HepG2 (cell line): Measurements from ENCODE around the gene RHOBTB3. TPM values are rescaled to one million over a fixed set of nuclear protein-coding genes. Genes with fewer than 3 reads are reported as not detected.

Experiments used
- BHLHE40 ChIP-seq: IDR thresholded peaks from 2 replicates; pipeline ENCODE4 v1.6.1; 2011; ENCODE audit warnings: low read length, improper control_type of control experiment
- FOXO1 ChIP-seq: sonication (generic); formaldehyde crosslinking; IDR thresholded peaks from 2 replicates; pipeline ENCODE4 v1.4.0; 2020; ENCODE audit warnings: missing genetic modification reagents
- GATAD2A ChIP-seq: IDR thresholded peaks from 2 replicates; pipeline ENCODE4 v1.6.1; 2016
- LCORL ChIP-seq, 2 experiments: fragments of 450-650 bp in 1 of 2; sonication (generic) in 1 of 2; formaldehyde crosslinking in 1 of 2; IDR thresholded peaks; 2 replicates each; pipeline versions ENCODE4 v1.5.0 to v1.6.1; 2017 to 2020; ENCODE audit warnings: antibody characterized with exemption in 1 of 2, missing genetic modification reagents in 1 of 2
- MXD4 ChIP-seq: IDR thresholded peaks from 2 replicates; pipeline ENCODE4 v1.6.1; 2016; ENCODE audit warnings: mild to moderate bottlenecking, missing biosample characterization, missing genetic modification reagents
- SRSF4 ChIP-seq: fragments of 200-400 bp; formaldehyde crosslinking; IDR thresholded peaks from one replicate; pipeline ENCODE4 v1.6.1; 2018; ENCODE audit warnings: mild to moderate bottlenecking, low read depth, low read length, moderate library complexity; ENCODE audit not compliant: poor library complexity, severe bottlenecking
- TCF7L2 ChIP-seq: IDR thresholded peaks from 2 replicates; pipeline ENCODE4 v1.6.1; 2011; ENCODE audit warnings: mild to moderate bottlenecking, low read depth, low read length, moderate library complexity
- ZFX ChIP-seq: sonication (generic); formaldehyde crosslinking; IDR thresholded peaks from 2 replicates; pipeline ENCODE4 v1.4.0; 2020; ENCODE audit warnings: mild to moderate bottlenecking, low read depth, missing genetic modification reagents, moderate library complexity
- ZNF24 ChIP-seq: fragments of 450-650 bp; IDR thresholded peaks from 2 replicates; pipeline ENCODE4 v1.6.1; 2017; ENCODE audit warnings: antibody characterized with exemption, mild to moderate bottlenecking
- polyA plus RNA-seq, 8 experiments: library from polyadenylated mRNA; depleted of rRNA in 3 of 8; stranded (reverse) in 7 of 8; unstranded in 1 of 8; fragments of >200 nt; fragmentation: Illumina TruSeq in 4 of 8; extraction: Trizol in 4 of 8; gene quantifications; 2 replicates each; pipeline versions ENCODE4 v1.2.1 to v1.2.3, GENCODE V29; 2011 to 2016; ENCODE audit warnings: low read depth in 4 of 8, missing spikeins in 1 of 8, mixed read lengths in 1 of 8; ENCODE audit not compliant: insufficient read depth in 1 of 8
- total RNA-seq, 5 experiments: library from RNA; depleted of rRNA; stranded (reverse); fragments of >200 nt; fragmentation: Illumina TruSeq; extraction: Trizol; gene quantifications; 2 replicates each; pipeline ENCODE4 v1.2.3, GENCODE V29; 2016; ENCODE audit warnings: low read depth in 1 of 5
- TF ChIP-seq, protein P1 (sequence below): sonication (generic); formaldehyde crosslinking; IDR thresholded peaks from 2 replicates; pipeline ENCODE4 v1.5.1; 2020; ENCODE audit warnings: missing genetic modification reagents, mild to moderate bottlenecking, borderline replicate concordance
- TF ChIP-seq, protein P2 (sequence below): IDR thresholded peaks from 2 replicates; pipeline ENCODE4 v1.6.1; 2016; ENCODE audit warnings: low read depth
- TF ChIP-seq, protein P3 (sequence below): sonication (generic); formaldehyde crosslinking; IDR thresholded peaks from 2 replicates; pipeline ENCODE4 v1.5.0; 2020; ENCODE audit warnings: mild to moderate bottlenecking, missing genetic modification reagents, borderline replicate concordance
- TF ChIP-seq, protein P4 (sequence below): sonication (generic); formaldehyde crosslinking; IDR thresholded peaks from 2 replicates; pipeline ENCODE4 v1.5.0; 2020; ENCODE audit warnings: mild to moderate bottlenecking, missing genetic modification reagents, borderline replicate concordance

Gene RHOBTB3
- total and polyA plus RNA-seq, 2 of the 13 experiments (the other 11 are each of a cell fraction or from before 2014, with no cell fraction given) = 31.6 to 35.4 TPM

DNA sequence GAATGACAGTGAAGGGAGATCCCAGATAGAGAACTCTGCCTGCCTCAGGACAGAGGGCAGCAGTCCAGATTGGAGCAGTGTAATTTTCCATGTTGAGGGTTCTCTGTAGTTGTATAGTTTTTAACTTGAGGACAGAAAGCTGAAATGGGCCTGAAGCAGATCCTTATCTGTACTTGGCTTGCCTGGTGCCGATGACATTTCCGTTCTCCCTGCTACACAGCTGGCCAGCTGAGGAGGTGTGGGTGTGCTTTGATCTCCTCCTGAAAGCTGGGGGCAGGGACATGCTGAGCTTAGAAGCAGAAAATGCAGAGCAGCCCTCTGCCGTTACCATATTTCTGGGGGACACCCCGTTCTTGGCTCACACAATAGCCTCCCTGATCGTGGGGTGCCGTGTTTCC is 80.9 kb downstream of the RHOBTB3 start (continued):
- TF ChIP-seq, protein P1, sequence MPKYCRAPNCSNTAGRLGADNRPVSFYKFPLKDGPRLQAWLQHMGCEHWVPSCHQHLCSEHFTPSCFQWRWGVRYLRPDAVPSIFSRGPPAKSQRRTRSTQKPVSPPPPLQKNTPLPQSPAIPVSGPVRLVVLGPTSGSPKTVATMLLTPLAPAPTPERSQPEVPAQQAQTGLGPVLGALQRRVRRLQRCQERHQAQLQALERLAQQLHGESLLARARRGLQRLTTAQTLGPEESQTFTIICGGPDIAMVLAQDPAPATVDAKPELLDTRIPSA (CRISPR knock-in tag) = no peak
- TF ChIP-seq FOXO1 (CRISPR knock-in tag) (peak; percentile 44; the same call in 1 of the 2 replicates), TCF7L2 (peak; percentile 37; the same call in 1 of the 2 replicates), LCORL (IDR thresholded peaks at IDR 0.05) (no peak), LCORL (CRISPR knock-in tag; IDR thresholded peaks at IDR 0.05) (0 out of 2 replicates have a peak, but pooled peaks have one; percentile 24), BHLHE40 (0 out of 2 replicates have a peak, but pooled peaks have one; percentile 9), MXD4 (CRISPR knock-in tag) (peak; percentile 53; the same call in 1 of the 2 replicates), ZFX (CRISPR knock-in tag) (peak; percentile 41; the same call in 1 of the 2 replicates), SRSF4 (no peak), GATAD2A (peak; percentile 83), ZNF24 (no peak)
- TF ChIP-seq, protein P2, sequence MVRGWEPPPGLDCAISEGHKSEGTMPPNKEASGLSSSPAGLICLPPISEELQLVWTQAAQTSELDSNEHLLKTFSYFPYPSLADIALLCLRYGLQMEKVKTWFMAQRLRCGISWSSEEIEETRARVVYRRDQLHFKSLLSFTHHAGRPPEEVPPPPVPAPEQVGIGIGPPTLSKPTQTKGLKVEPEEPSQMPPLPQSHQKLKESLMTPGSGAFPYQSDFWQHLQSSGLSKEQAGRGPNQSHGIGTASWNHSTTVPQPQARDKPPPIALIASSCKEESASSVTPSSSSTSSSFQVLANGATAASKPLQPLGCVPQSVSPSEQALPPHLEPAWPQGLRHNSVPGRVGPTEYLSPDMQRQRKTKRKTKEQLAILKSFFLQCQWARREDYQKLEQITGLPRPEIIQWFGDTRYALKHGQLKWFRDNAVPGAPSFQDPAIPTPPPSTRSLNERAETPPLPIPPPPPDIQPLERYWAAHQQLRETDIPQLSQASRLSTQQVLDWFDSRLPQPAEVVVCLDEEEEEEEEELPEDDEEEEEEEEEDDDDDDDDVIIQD (CRISPR knock-in tag) = 0 out of 2 replicates have a peak, but pooled peaks have one; percentile 38
- TF ChIP-seq, protein P3, sequence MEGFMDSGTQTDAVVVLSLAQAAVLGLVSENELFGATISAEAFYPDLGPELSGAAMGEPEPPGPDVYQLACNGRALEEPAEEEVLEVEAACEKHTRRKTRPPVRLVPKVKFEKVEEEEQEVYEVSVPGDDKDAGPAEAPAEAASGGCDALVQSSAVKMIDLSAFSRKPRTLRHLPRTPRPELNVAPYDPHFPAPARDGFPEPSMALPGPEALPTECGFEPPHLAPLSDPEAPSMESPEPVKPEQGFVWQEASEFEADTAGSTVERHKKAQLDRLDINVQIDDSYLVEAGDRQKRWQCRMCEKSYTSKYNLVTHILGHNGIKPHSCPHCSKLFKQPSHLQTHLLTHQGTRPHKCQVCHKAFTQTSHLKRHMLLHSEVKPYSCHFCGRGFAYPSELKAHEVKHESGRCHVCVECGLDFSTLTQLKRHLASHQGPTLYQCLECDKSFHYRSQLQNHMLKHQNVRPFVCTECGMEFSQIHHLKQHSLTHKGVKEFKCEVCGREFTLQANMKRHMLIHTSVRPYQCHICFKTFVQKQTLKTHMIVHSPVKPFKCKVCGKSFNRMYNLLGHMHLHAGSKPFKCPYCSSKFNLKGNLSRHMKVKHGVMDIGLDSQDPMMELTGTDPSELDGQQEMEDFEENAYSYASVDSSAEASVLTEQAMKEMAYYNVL (CRISPR knock-in tag) = peak; percentile 37; the same call in 1 of the 2 replicates
- TF ChIP-seq, protein P4, sequence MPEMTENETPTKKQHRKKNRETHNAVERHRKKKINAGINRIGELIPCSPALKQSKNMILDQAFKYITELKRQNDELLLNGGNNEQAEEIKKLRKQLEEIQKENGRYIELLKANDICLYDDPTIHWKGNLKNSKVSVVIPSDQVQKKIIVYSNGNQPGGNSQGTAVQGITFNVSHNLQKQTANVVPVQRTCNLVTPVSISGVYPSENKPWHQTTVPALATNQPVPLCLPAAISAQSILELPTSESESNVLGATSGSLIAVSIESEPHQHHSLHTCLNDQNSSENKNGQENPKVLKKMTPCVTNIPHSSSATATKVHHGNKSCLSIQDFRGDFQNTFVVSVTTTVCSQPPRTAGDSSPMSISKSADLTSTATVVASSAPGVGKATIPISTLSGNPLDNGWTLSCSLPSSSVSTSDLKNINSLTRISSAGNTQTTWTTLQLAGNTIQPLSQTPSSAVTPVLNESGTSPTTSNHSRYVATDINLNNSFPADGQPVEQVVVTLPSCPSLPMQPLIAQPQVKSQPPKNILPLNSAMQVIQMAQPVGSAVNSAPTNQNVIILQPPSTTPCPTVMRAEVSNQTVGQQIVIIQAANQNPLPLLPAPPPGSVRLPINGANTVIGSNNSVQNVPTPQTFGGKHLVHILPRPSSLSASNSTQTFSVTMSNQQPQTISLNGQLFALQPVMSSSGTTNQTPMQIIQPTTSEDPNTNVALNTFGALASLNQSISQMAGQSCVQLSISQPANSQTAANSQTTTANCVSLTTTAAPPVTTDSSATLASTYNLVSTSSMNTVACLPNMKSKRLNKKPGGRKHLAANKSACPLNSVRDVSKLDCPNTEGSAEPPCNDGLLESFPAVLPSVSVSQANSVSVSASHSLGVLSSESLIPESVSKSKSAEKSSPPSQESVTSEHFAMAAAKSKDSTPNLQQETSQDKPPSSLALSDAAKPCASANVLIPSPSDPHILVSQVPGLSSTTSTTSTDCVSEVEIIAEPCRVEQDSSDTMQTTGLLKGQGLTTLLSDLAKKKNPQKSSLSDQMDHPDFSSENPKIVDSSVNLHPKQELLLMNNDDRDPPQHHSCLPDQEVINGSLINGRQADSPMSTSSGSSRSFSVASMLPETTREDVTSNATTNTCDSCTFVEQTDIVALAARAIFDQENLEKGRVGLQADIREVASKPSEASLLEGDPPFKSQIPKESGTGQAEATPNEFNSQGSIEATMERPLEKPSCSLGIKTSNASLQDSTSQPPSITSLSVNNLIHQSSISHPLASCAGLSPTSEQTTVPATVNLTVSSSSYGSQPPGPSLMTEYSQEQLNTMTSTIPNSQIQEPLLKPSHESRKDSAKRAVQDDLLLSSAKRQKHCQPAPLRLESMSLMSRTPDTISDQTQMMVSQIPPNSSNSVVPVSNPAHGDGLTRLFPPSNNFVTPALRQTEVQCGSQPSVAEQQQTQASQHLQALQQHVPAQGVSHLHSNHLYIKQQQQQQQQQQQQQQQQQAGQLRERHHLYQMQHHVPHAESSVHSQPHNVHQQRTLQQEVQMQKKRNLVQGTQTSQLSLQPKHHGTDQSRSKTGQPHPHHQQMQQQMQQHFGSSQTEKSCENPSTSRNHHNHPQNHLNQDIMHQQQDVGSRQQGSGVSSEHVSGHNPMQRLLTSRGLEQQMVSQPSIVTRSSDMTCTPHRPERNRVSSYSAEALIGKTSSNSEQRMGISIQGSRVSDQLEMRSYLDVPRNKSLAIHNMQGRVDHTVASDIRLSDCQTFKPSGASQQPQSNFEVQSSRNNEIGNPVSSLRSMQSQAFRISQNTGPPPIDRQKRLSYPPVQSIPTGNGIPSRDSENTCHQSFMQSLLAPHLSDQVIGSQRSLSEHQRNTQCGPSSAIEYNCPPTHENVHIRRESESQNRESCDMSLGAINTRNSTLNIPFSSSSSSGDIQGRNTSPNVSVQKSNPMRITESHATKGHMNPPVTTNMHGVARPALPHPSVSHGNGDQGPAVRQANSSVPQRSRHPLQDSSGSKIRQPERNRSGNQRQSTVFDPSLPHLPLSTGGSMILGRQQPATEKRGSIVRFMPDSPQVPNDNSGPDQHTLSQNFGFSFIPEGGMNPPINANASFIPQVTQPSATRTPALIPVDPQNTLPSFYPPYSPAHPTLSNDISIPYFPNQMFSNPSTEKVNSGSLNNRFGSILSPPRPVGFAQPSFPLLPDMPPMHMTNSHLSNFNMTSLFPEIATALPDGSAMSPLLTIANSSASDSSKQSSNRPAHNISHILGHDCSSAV (CRISPR knock-in tag) = no peak
